ENCODE measurements around the gene CDR2L.

- TF ChIP-seq CTCF (IDR thresholded peaks at IDR 0.05) (no peak), POLR2A (IDR thresholded peaks at IDR 0.05) (no peak)
Observed at GRCh38 chr17:74943808-74944522, 43.5 kb upstream of the CDR2L start.

Data from ovary (tissue), 3 donors.